ENCODE results near the gene BATF.

BATF gene

DNA sequence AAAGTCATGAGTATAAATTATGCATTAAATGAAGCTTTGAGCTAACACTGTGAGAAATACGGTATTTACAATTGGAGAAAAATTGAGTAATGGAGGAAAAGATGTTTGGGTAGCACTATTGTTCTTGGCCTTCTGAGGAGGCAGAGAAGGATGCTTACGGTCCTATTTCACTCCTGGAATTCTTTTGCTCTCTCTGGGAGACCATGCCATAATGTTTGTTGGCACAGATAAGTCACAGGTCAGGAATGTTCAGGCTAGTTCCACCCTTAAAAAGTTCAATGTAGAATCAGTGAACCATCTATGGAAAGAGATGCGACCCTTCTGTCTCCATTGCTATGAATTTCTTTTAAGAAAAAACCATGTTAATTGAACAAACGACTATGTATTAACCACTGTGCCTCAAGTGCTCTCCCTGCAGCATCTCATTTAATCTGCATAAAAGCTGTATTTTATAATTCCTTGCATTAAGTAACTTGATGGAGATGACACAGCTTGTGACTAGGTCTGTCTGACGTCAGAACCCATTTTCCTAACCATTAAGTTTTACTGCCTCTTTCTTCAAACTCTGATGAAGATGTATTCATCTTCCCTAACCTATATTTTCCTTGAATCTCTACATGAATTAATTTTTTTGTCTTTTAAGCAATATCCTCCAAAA lies 9.5 kb downstream of the BATF start:
- no peak for DNase-seq (ENCODE audit: low read depth, low spot score)

- DNase-seq (ENCODE audit: low read depth, low spot score), result no peak
Measured at GRCh38 chr14:75533791-75534555, 11.7 kb downstream of the BATF start.

DNA sequence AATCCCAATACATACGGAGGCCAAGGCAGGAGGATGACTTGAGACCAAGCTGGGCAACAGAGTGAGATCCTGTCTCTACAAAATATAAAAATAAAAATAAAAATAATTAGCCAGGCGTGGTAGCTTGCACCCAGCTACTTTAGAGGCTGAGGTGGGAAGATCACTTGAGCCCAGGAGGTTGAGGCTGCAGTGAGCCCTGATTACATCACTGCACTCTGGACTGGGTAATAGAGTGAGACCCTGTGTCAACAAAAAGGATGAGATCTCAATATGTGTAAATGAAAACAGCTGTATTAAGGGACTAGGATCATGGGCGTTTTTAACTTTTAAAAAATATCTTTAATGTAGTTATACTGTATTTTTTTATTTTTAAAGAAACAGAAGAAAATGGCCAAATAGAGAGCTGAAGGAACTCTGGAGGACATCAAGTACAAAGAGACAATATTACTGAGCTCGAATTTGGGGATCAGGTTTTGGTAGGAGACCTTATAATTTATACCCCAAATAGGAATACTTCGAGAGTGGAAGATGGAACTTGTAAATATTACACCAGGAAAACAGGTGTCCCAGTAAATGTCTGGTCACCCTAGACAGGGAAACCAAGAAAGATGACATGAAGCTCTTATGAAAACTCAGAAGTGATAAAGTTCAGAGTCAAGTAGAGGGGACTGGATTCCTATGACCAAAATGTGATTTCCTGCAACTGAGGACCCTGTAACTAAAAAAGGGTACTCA lies 13.1 kb downstream of the BATF start:
- no peak for DNase-seq (ENCODE audit: low read depth, low spot score)

GRCh38 chr14:75537071-75537470 lies 14.8 kb downstream of the BATF start:
- DNase-seq (ENCODE audit: low read depth, low spot score), result no peak

- no peak for DNase-seq (ENCODE audit: low read depth, low spot score)
Measured at GRCh38 chr14:75539162-75539560, 16.9 kb downstream of the BATF start.

GRCh38 chr14:75539561-75540478 lies 17.6 kb downstream of the BATF start:
- no peak for DNase-seq (ENCODE audit: low read depth, low spot score)

DNA sequence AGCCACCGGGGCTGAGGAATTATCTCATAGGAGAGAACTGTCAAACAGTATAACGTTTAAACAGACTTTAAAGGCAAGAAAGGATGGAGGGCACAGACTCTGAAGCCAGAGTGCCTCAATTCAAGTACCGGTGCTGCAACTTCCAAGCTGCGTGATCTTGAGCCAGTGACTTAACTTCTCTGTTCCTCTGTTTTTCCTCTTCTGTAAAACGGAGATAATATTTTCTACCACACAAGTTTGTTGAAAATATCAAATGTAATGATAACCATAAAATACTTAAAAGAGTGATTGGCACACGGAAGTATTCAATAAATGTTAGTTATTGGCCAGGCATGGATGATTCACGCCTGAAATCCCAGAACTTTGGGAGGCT lies 18.2 kb downstream of the BATF start:
- DNase-seq (ENCODE audit: low read depth, low spot score), result no peak

DNA sequence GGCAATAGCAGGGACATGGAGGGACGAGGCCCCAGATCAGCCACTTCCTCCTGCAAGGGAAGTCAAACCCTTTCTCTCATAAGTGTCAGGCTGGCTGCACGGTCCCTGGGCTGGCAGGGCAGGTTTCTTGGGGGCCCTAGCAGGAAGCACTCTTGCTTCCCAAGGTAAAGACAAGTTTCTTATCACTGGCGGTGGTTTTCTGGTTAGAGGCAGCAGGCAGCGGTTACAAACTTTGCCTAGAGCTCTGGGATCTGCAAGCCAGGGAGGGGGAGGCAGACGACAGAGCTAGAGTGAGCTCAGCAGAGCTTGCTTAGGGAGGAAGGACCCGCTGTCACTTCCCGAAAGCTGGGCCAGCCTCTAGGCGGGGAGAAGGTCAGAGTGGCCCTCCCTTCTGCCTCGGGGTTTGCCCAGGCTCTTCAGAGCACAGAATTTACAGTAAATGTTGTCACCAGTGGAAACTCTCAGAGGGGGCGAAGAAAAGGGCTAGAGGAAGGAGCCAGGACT lies 20.4 kb downstream of the BATF start:
- peak; percentile 44 for DNase-seq (ENCODE audit: low read depth, low spot score)

GRCh38 chr14:75543253-75543652 lies 21.0 kb downstream of the BATF start:
- DNase-seq (ENCODE audit: low read depth, low spot score), result no peak

- DNase-seq (ENCODE audit: low read depth, low spot score), result no peak
Measured at GRCh38 chr14:75543786-75544185, 21.5 kb downstream of the BATF start.

DNA sequence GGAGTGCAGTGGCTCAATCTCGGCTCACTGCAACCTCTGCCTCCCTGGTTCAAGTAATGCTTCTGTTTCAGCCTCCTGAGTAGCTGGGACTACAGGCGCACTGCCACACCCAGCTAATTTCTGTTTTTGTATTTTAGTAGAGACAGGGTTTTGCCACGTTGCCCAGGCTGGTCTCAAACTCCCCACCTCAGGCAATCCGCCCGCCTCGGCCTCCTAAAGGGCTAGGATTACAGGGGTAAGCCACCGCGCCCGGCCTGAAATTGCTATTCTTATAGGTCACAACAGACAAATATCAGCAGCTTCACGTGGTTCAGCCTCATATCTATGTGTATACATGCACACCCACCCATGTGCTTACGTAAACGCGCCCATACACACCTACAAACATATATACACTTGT lies 23.6 kb downstream of the BATF start:
- DNase-seq (ENCODE audit: low read depth, low spot score), result no peak

DNA sequence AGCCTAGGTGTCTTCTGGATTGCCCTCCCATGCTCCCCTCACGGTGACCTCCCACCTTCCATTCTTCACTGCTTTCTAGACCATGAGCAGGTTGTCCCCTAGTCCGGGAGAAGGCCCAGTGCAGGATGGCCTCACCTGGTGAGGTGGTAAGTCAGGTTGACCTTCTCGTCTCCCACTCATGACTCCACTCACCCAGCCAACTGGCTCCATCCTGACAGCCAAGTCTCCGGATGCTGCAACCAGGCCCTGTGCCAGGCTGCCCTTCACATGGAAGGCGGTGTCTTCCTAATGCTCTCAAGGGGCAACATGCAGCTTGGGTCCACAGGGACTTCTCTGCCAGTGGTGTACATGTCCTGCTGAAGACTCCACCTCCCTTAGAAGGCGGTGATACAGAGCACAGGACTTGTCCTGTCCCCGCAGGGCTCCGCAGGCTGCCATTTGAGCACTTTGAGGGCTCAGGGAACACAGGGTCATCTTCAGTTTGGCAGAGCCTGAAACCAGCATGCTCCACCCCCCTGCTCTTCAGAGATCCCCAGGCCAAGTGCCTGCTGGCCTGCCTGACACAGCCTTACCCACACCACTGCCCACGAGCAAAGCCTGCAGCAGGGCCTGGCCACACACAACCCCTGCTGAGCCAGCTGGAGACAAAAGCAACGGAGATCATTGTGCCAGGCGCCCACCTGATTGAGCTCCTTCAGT lies 25.4 kb downstream of the BATF start:
- no peak for DNase-seq (ENCODE audit: low read depth, low spot score)

DNA sequence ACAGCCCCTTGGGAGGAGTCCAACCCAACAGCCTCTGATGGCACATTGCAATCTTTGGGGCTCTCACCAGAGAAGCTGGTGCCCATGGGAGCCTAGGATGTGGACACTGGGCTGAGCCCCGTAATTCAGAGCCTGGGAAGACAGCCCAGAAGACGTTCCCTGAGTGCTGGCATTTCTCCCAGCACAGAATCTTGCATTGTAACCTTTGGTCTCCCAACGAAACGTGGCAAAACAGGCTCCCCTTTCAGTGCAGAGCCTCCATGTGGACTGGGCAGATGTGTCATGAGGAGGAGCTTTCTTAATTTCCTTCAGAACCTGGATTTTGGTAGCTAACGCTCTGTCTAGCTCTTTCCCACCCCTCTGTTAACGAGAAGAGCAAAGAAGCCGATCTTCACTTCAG lies 26.3 kb downstream of the BATF start:
- DNase-seq (ENCODE audit: low read depth, low spot score), result no peak

GRCh38 chr14:75549169-75549568 lies 26.9 kb downstream of the BATF start:
- DNase-seq (ENCODE audit: low read depth, low spot score), result no peak

GRCh38 chr14:75551021-75551420 lies 28.8 kb downstream of the BATF start:
- DNase-seq (ENCODE audit: low read depth, low spot score), result no peak

GRCh38 chr14:75553157-75553556 lies 30.9 kb downstream of the BATF start:
- no peak for DNase-seq (ENCODE audit: low read depth, low spot score)

- no peak for DNase-seq (ENCODE audit: low read depth, low spot score)
Measured at GRCh38 chr14:75553761-75554364, 31.6 kb downstream of the BATF start.

DNA sequence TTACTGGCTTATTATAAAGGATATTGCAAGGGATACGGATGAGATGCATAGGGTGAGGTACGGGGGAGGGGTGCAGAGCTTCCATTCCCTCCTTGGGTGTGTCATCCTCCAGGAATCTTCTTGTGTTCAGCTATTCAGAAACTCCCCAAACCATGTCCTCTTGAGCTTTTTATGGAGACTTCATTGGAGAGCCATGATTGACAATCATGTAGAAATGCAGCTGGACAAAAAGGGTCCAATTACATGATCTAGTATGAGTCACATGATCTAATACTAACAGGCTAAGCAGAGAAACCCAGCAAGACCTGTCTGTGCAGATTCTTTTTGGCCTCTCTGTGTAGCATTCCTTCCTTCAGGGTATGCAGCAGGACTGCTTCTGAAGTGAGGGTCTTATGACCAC lies 32.2 kb downstream of the BATF start:
- DNase-seq (ENCODE audit: low read depth, low spot score), result no peak

DNA sequence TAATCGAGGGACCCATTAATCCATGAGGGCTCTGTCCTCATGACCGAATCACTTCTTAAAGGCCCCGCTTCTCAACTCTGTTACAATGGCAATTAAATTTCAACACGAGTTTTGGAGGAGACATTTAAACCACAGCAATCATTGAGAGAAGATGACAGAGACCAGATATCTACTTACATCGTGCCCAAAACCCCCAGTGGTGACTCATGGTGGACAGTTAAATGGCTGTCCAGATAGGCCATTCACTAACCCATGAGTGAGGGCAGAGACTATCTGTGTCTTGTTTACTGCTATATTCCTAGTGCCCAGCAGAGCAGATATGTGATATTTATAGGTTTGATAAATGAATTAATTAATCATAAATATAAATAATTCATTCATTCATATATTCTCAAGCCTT lies 36.2 kb downstream of the BATF start:
- DNase-seq (ENCODE audit: low read depth, low spot score), result no peak

DNA sequence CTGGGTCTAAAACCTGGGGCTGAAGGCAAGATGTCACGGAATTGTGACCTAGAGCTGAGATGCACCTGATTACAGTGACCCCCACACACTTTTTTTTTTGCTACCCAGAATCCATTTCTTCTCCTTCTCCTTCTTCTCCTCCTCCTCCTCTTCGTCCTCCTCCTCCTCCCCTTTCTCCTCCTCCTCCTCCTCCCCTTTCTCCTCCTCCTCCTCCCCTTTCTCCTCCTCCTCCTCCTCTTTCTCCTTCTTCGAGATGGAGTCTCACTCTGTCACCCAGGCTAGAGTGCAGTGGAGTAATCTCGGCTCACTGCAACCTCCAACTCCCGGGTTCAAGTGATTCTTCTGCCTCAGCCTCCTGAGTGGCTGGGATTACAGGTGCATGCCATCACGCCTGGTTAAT lies 36.8 kb downstream of the BATF start:
- DNase-seq (ENCODE audit: low read depth, low spot score), result no peak
